HEK293 (cell line): ENCODE measurements around the gene CRYBB2.

Experiments used
- ZBTB21 ChIP-seq: fragments of 450-650 bp; formaldehyde crosslinking; IDR thresholded peaks from 2 replicates; pipeline ENCODE4 v1.5.1; 2017; ENCODE audit warnings: missing biosample characterization, missing genetic modification characterization
- ZBTB48 ChIP-seq: fragments of 450-650 bp; formaldehyde crosslinking; IDR thresholded peaks from 2 replicates; pipeline ENCODE4 v1.5.1; 2016; ENCODE audit warnings: missing biosample characterization, missing genetic modification characterization
- ZNF23 ChIP-seq: fragments of 450-650 bp; formaldehyde crosslinking; IDR thresholded peaks from 2 replicates; pipeline ENCODE4 v1.5.1; 2016; ENCODE audit warnings: missing biosample characterization, missing genetic modification characterization, borderline replicate concordance
- TF ChIP-seq, protein P1 (sequence below): fragments of 450-650 bp; formaldehyde crosslinking; IDR thresholded peaks from 2 replicates; pipeline ENCODE4 v1.5.1; 2016; ENCODE audit warnings: missing biosample characterization, missing genetic modification characterization

DNA sequence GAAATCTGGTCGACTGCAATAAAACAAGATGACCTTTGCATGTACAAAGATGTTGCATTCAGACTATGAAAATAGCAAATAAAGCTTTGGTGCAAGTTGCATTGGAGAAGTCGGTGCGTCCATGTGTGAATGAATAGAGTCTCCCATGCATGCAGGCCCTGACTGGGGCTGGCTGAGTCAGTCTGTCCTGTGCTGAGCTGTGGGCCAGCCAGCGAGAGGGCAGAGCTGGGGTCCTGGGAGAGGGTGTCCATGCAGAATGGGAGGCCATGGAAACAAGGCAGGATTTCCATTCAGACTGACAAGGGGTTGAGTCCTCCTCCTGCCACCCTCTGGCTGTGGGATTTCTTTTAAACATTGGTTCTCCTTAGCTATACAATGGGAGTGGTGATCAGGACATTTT, 22.1 kb upstream of the CRYBB2 start:
- no peak for TF ChIP-seq ZNF23 (tag by site-specific recombination)
- TF ChIP-seq, protein P1, sequence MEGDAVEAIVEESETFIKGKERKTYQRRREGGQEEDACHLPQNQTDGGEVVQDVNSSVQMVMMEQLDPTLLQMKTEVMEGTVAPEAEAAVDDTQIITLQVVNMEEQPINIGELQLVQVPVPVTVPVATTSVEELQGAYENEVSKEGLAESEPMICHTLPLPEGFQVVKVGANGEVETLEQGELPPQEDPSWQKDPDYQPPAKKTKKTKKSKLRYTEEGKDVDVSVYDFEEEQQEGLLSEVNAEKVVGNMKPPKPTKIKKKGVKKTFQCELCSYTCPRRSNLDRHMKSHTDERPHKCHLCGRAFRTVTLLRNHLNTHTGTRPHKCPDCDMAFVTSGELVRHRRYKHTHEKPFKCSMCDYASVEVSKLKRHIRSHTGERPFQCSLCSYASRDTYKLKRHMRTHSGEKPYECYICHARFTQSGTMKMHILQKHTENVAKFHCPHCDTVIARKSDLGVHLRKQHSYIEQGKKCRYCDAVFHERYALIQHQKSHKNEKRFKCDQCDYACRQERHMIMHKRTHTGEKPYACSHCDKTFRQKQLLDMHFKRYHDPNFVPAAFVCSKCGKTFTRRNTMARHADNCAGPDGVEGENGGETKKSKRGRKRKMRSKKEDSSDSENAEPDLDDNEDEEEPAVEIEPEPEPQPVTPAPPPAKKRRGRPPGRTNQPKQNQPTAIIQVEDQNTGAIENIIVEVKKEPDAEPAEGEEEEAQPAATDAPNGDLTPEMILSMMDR (tag by site-specific recombination) = no peak
- TF ChIP-seq ZBTB48 (tag by site-specific recombination) = no peak
- no peak for TF ChIP-seq ZBTB21 (tag by site-specific recombination)
